AG04449 (cell line): ENCODE measurements around the gene TACR2.

Experiments used
- CTCF ChIA-PET: fragments of 350-600 bp; formaldehyde crosslinking; extraction: SDS; loops from one replicate; lab custom pipeline; 2021; ENCODE audit warnings: antibody characterized with exemption; lab: Yijun Ruan, JAX
- POLR2A ChIA-PET: fragments of 400-600, 350-600 bp; formaldehyde crosslinking; extraction: SDS; loops from one replicate; lab custom pipeline; 2020; ENCODE audit warnings: antibody characterized with exemption, inconsistent platforms; lab: Yijun Ruan, JAX
- DNase-seq: peaks from one replicate; pipeline ENCODE4 v3.0.0-alpha.2; 2010; ENCODE audit warnings: low read depth, low spot score
- H3K4me3 ChIP-seq: 2 replicates; pipeline ENCODE4 v1.5.1; 2011; ENCODE audit warnings: low read depth, mild to moderate bottlenecking, control low read depth, low read length
- CTCF ChIP-seq: IDR thresholded peaks from one replicate; pipeline ENCODE4 v1.5.1; 2011; ENCODE audit warnings: mild to moderate bottlenecking, moderate library complexity, low read length, control low read depth, inconsistent platforms; ENCODE audit not compliant: insufficient read depth; ENCODE audit errors: missing control alignments

The TACR2 gene

GRCh38 chr10:69457771-69458237 lies 41.1 kb upstream of the TACR2 start:
- no peak overlapping the region for H3K4me3 ChIP-seq
- POLR2A ChIA-PET, result no interaction called here
- no peak for DNase-seq
- TF ChIP-seq CTCF, result no peak
- CTCF ChIA-PET, result interaction anchor here (0.8 to 1.5 kb wide), 3 partner anchors 8 to 11 kb away, joined by 3 to 5 read pairs (median 3); no protein-coding TSS in a partner anchor

GRCh38 chr10:69456880-69457693 lies 40.4 kb upstream of the TACR2 start:
- POLR2A ChIA-PET, result no interaction called here
- no peak overlapping the region for H3K4me3 ChIP-seq
- CTCF ChIA-PET, result interaction anchor here (1.2 to 1.5 kb wide), 3 partner anchors 10 to 50 kb away, joined by 3 read pairs; no protein-coding TSS in a partner anchor
- no peak for DNase-seq
- no peak for TF ChIP-seq CTCF

GRCh38 chr10:69455006-69455763 lies 38.5 kb upstream of the TACR2 start:
- ChIA-PET CTCF (interaction anchor here (1.4 to 1.5 kb wide), 2 partner anchors 8 to 48 kb away, joined by 3 to 4 read pairs; no protein-coding TSS in a partner anchor), POLR2A (no interaction called here)
- DNase-seq, result no peak

GRCh38 chr10:69453795-69454194 lies 37.1 kb upstream of the TACR2 start:
- no peak overlapping the region for H3K4me3 ChIP-seq
- POLR2A ChIA-PET, result no interaction called here
- DNase-seq, result no peak
- CTCF ChIA-PET, result no interaction called here
- TF ChIP-seq CTCF, result no peak

More at GRCh38 chr10:69455006-69455763, 38.5 kb upstream of the TACR2 start:
- no peak for TF ChIP-seq CTCF
- no peak overlapping the region for H3K4me3 ChIP-seq

- H3K4me3 ChIP-seq, result no peak overlapping the region
- no peak for DNase-seq
- ChIA-PET POLR2A (no interaction called here), CTCF (interaction anchor here (1.0 to 1.6 kb wide), 4 partner anchors 17 to 46 kb away, joined by 3 to 7 read pairs (median 3); no protein-coding TSS in a partner anchor)
- no peak for TF ChIP-seq CTCF
Observed at GRCh38 chr10:69452676-69453415, 36.1 kb upstream of the TACR2 start.
